Esophagus muscularis mucosa (tissue), 3 donors: ENCODE data around the gene NEK5.

ENCODE experiments used
- CTCF ChIP-seq, 3 experiments: fragments of 200-600 bp in 2 of 3; fragments of 450-650 bp in 1 of 3; sonication (generic) in 2 of 3; IDR thresholded peaks; one replicate each; pipeline ENCODE4 v1.5.1; 2017 to 2019; ENCODE audit warnings: antibody characterized with exemption in 3 of 3, mild to moderate bottlenecking in 2 of 3, moderate library complexity in 1 of 3
- POLR2A ChIP-seq: fragments of 450-650 bp; IDR thresholded peaks from one replicate; pipeline ENCODE4 v1.6.1; 2017; ENCODE audit warnings: antibody characterized with exemption, moderate library complexity, mild to moderate bottlenecking, low read depth

GRCh38 chr13:52029569-52029968 is 99.3 kb downstream of the NEK5 start:
- TF ChIP-seq CTCF (IDR thresholded peaks at IDR 0.05) (no peak), POLR2A (no peak)
